ENCODE results near the gene NUP210.

The NUP210 gene

GRCh38 chr3:13373975-13374586 lies 46.0 kb downstream of the NUP210 start:
- no peak for DNase-seq (ENCODE audit: low read depth in 1 of 2, low spot score in 1 of 2)
- no peak for TF ChIP-seq JUND (IDR thresholded peaks at IDR 0.05; ENCODE audit: low read depth)
- in situ Hi-C loops (cut with HindIII; ENCODE audit: low pct_unique_long_range_greater_than_20kb, low sequenced_read_pairs): no loop called here

GRCh38 chr3:13372656-13373055 lies 47.5 kb downstream of the NUP210 start:
- in situ Hi-C loops (cut with HindIII; ENCODE audit: low pct_unique_long_range_greater_than_20kb, low sequenced_read_pairs): no loop called here
- DNase-seq (ENCODE audit: low read depth in 1 of 2, low spot score in 1 of 2): no peak
- no peak for TF ChIP-seq JUND (IDR thresholded peaks at IDR 0.05; ENCODE audit: low read depth)

DNA sequence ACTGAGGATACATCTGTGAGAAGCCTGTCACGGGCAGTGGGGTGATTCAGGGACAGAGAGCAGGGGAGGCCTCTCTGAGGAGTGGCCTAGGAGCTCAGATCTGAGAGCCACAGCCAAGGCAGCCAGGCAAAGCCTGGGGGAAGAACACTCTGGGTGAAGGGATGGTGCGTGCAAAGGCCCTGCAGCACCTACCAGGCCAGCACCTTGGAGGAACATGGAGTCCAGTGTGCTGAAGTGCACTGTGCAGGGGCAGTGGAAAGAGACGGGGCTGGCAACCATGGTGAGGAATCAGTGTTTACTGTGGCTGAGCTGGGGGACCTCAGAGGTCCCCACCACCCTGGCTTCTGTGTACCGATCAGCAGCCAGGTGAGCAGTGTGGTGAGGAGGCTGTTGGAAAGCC lies 48.0 kb downstream of the NUP210 start:
- no peak for DNase-seq (ENCODE audit: low read depth in 1 of 2, low spot score in 1 of 2)
- no peak for TF ChIP-seq JUND (IDR thresholded peaks at IDR 0.05; ENCODE audit: low read depth)
- in situ Hi-C loops (cut with HindIII; ENCODE audit: low pct_unique_long_range_greater_than_20kb, low sequenced_read_pairs): no loop called here

DNA sequence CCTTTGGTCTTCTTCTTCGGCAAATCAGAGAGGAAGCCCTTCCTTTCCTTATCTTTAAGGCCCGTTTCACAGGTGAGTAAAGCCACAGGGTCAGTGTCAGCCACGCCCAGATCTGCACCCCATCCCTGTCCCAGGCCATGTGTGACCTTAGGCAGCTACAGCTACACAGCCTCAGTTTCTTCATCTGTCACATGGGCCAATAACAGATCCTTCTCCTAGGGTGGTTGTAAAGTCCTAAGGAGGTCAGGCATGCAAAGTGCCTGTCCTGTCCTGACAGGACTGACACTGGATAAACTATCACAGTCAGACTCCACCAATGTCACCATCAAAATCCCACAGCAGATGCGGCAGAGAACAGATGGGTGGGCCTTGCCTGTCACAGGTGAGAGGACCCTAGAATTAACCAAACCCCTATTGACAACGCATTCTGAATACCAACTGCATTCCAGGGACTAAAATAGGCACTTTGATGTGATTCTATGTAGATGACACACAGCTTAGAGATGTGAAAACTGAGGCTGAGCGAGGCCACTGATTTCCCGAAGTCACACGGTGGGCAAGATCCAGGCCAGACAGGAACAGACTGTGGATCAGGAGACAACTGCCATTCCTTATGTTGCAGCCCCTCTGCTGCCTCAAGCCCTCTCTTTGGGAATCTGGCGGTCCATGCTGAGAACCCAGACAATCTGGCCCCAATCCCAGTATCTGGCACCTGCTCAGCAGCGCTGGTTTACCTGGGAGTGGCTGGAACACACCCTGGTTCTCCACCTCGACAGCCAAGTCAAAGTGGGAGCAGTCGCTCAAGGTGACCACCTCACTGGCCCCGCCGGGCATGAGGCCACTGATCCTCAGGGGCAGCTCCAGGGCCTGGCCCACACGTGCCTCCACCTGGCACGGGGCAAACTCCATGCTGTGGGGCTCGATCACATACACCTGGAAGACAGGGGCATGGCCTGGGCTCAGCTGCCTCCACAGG lies 48.7 kb downstream of the NUP210 start:
- no peak for DNase-seq (ENCODE audit: low read depth in 1 of 2, low spot score in 1 of 2)
- no peak for TF ChIP-seq JUND (IDR thresholded peaks at IDR 0.05; ENCODE audit: low read depth)
- in situ Hi-C loops (cut with HindIII; ENCODE audit: low pct_unique_long_range_greater_than_20kb, low sequenced_read_pairs): no loop called here

DNA sequence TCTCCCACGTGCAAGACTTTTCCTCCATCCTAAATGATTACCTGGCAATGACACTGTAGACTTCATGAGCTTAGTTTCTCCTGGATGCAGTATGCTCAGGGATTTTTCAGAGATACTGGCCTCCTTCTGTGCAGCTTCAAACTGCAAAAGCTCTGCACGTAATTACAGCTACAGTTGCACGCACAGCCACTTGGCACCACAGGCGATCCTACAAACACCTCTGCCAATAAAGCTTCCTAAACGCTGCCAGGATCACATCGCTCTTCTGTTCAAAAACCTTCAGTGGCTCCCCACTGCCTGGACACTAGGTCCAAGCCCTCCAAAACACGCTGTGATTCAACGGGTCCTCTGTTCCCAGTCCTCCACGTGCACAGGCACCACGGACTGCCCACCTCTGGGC lies 49.5 kb downstream of the NUP210 start:
- DNase-seq (ENCODE audit: low read depth in 1 of 2, low spot score in 1 of 2): no peak
- in situ Hi-C loops (cut with HindIII; ENCODE audit: low pct_unique_long_range_greater_than_20kb, low sequenced_read_pairs): no loop called here
- no peak for TF ChIP-seq JUND (IDR thresholded peaks at IDR 0.05; ENCODE audit: low read depth)

DNA sequence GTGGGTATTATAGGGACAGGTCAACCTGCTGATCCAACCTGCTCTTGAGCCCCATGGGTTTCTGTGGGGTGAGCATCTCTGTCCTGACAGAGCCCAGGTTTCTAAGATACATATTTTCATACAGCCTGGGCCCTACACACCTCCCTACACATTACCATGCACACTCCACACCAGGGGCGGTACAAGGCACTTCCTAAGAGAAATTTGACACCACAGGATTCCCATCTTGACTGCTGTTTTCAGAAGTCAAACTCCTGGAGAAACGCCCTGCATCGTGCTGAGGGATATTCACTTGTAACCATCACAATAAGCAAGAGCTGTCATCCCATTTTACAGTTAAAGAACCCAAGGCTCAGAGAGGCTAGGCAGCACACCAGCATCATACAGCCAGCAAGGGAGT lies 50.1 kb downstream of the NUP210 start:
- DNase-seq (ENCODE audit: low read depth in 1 of 2, low spot score in 1 of 2): no peak
- in situ Hi-C loops (cut with HindIII; ENCODE audit: low pct_unique_long_range_greater_than_20kb, low sequenced_read_pairs): no loop called here
- TF ChIP-seq JUND (IDR thresholded peaks at IDR 0.05; ENCODE audit: low read depth): no peak

DNA sequence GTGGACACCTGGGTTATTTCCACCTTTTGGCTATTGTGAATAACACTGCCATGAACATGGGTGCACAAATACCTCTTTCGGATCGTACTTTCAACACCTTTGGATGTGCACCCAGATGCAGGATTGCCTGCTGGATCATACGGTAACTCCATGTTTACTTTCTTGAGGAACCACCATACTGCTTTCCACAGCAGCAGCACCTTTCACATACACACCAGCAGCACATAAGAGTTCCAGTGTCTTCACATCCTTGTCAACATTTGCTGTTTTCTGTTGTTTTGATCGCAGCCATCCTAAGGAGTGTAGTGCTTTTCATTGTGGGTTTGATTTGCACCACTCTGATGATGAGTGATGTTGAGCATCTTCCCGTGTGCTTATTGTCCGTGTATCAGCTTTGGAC lies 51.3 kb downstream of the NUP210 start:
- no peak for DNase-seq (ENCODE audit: low read depth in 1 of 2, low spot score in 1 of 2)
- in situ Hi-C loops (cut with HindIII; ENCODE audit: low pct_unique_long_range_greater_than_20kb, low sequenced_read_pairs): no loop called here
- TF ChIP-seq JUND (IDR thresholded peaks at IDR 0.05; ENCODE audit: low read depth): no peak

DNA sequence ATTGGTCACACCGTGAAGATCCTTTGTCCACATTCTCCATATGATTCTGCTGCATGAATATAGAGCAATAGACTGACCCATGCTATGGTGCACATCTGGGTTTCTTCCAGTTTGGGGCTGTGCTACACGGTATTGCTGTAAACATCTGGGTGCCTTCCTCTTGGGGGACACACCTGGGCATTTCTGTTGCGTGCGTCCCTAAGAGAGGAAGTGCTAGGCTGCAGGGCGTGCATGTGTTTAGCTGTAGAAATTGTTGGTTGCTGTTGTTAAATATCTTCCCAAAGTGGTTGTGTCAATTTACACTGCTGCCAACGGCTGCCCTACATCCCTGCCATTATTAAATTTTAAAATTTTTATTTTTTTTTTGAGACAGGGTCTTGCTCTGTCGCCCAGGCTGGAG lies 52.4 kb downstream of the NUP210 start:
- TF ChIP-seq JUND (IDR thresholded peaks at IDR 0.05; ENCODE audit: low read depth): no peak
- in situ Hi-C loops (cut with HindIII; ENCODE audit: low pct_unique_long_range_greater_than_20kb, low sequenced_read_pairs): no loop called here
- no peak for DNase-seq (ENCODE audit: low read depth in 1 of 2, low spot score in 1 of 2)

- no peak for DNase-seq (ENCODE audit: low read depth in 1 of 2, low spot score in 1 of 2)
- no peak for TF ChIP-seq JUND (IDR thresholded peaks at IDR 0.05; ENCODE audit: low read depth)
- in situ Hi-C loops (cut with HindIII; ENCODE audit: low pct_unique_long_range_greater_than_20kb, low sequenced_read_pairs): no loop called here
These were observed 54.4 kb downstream of the NUP210 start for GRCh38 chr3:13365390-13366379.

DNA sequence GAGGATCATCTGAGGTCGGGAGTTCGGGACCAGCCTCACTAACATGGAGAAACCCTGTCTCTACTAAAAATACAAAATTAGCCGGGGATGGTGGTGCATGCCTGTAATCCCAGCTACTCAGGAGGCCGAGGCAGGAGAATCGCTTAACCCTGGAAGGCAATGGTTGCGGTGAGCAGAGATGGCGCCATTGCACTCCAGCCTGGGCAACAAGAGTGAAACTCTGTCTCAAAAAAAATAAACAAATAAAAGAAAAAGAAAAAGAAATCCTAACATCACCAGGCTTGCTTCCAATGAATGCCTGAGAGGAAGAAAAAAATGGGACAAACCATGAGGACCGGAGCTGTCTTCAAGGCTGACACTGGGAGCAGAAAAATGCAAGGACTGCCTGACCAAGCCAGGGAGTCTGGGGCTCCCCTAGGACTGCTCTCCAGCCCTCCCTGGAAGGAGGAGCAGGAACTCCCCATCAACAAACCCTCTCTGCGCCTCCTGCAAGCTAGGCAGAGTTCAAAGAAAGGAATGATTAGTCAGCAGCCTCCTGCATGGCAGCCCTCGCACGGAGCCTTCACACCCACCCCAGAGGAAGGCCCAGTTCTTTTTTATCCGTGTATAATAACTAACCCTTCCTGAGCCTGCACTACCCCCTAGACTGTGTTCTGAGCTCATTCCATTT lies 55.4 kb downstream of the NUP210 start:
- in situ Hi-C loops (cut with HindIII; ENCODE audit: low pct_unique_long_range_greater_than_20kb, low sequenced_read_pairs): no loop called here

GRCh38 chr3:13362551-13362950 lies 57.6 kb downstream of the NUP210 start:
- no peak for DNase-seq (ENCODE audit: low read depth in 1 of 2, low spot score in 1 of 2)
- in situ Hi-C loops (cut with HindIII; ENCODE audit: low pct_unique_long_range_greater_than_20kb, low sequenced_read_pairs): no loop called here
- TF ChIP-seq JUND (IDR thresholded peaks at IDR 0.05; ENCODE audit: low read depth): no peak

More for the DNA sequence above, 55.4 kb downstream of the NUP210 start:
- no peak for DNase-seq (ENCODE audit: low read depth in 1 of 2, low spot score in 1 of 2)
- TF ChIP-seq JUND (IDR thresholded peaks at IDR 0.05; ENCODE audit: low read depth): no peak

DNA sequence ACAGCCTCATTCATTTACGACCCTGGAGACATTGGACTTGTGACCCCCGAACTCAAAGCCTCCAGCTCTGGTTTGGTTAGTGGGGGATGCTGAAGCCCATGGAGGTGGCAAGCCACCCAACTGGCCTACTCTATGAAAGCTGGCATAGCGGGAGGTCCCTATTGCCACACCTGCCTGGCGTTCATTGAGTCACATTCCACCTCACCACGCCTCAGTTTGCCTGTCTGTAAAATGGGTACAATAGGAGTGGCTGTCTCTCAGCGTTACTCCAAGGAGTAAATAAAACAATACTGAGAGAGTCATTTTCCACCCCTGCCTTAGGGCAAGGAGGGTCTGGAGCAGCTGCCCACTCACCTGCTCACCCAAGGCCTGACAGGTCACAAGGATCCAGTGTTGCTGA lies 60.2 kb downstream of the NUP210 start:
- no peak for TF ChIP-seq JUND (IDR thresholded peaks at IDR 0.05; ENCODE audit: low read depth)
- DNase-seq (ENCODE audit: low read depth in 1 of 2, low spot score in 1 of 2): no peak
- in situ Hi-C loops (cut with HindIII; ENCODE audit: low pct_unique_long_range_greater_than_20kb, low sequenced_read_pairs): no loop called here
